ENCODE measurements around the gene FAM43B.
"Not testable (repeated sequence)": the region's sequence is repeated elsewhere in the genome, so short reads cannot be mapped to it uniquely, and the experiment has no call there.

FAM43B gene

GRCh38 chr1:20551945-20552727 is at the start of gene FAM43B:
Gene FAM43B, plus strand, starts transcription at chr1:20552573. Its CDS starts 401 bp downstream, at chr1:20552974.
- peak in 1 of 2 experiments; percentile 19 for DNase-seq

DNA sequence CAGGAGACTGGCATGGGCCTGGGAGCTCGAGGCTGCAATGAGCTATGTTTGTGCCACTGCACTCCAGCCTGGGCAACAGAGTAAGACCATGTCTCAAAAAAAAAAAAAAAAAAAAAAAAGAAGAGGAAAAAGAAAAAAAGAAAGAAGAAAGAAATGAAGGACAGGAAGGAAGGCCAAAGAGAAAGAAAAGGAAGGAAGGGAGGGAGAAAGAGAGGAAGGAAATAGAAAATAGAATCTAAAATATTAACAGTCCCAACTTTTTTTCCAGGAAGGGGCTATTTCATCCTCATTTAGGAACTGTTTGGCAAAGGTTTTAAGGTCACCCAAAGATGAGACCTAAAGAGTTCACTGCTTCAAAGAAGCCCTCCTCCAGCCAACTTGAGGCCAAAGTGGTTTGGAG is 46.9 kb upstream of the FAM43B start:
- no peak for DNase-seq

GRCh38 chr1:20507248-20507563 is 45.2 kb upstream of the FAM43B start:
- DNase-seq = no peak

GRCh38 chr1:20507564-20508410 is 44.6 kb upstream of the FAM43B start, which contains the start of gene MUL1:
Gene MUL1, minus strand, starts transcription at chr1:20508151. Its CDS starts 127 bp downstream, at chr1:20508024.
- DNase-seq = peak; percentile 88 to 91

GRCh38 chr1:20508411-20508771 is 44.0 kb upstream of the FAM43B start:
- DNase-seq = no peak

GRCh38 chr1:20511518-20512428 is 40.6 kb upstream of the FAM43B start:
- no peak for DNase-seq

DNA sequence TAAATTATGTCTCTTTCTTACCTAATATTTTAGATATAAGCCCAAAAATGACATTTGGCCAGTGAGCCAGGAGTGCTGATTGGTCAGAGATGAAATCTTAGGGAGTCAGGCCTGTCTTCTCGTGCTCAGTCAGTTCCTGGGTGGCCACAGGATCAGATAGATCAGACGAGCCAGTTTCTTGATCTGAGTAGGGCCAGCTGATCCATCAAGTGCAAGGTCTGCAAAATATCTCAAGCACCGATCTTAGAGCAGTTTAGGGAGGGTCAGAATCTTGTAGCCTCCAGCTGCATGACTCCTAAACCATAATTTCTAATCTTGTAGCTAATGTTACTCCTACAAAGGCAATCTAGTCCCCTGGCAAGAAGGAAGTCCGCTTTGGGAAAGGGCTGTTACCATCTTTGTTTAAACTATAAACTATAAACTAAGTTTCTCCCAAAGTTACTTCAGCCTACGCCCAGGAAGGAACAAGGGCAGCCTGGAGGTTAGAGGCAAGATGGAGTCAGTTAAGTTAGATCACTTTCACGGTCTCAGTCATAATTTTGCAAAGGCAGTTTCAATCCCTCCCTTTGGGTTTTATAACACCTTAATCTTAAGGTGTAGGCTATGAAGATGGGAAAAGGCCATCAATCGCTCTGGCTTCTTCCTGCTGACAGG is 32.6 kb upstream of the FAM43B start:
- DNase-seq = not testable (repeated sequence)

DNA sequence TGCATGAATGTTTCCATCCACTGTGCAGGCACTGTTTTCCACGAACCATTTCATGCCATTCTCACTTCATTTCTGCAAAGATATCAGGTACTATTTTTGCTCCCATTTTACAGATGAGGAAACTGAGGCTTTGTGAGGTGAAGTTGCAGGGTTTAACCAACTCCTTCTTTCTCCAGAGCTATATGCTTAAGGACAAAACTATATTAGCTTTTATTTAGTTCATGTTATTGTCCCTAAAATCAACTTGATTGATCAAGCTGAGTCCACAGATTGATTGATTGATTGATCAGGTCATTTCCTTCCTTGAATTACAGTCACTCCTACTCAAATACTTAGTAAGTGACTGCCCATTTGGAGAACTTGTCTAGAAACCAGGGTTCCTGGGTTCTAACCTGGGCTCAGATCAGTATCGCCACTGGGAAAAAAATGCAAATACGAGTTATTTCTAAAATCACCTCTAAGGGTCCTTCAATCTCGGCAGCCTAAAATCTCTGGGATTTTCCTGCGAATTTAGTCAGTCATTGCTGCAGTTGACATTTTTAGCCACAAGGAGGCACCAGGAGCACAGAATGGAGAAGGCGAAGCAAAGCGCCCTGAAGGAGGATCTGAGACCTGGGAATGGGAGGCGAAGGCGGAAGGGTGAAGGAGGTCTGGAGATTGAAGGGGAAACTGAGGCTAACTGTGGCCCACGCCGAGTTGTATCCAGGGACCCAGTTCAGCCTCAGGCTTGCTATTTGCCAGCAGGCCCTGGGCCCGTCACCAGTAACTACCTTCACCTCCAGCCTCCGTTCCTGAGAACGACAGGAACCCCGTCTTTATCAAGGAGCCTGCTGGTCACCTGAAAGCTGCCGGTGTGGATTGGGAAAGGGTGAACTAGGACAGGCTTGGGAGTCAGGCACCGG is 30.2 kb upstream of the FAM43B start:
- peak; percentile 55 to 69 for DNase-seq

DNA sequence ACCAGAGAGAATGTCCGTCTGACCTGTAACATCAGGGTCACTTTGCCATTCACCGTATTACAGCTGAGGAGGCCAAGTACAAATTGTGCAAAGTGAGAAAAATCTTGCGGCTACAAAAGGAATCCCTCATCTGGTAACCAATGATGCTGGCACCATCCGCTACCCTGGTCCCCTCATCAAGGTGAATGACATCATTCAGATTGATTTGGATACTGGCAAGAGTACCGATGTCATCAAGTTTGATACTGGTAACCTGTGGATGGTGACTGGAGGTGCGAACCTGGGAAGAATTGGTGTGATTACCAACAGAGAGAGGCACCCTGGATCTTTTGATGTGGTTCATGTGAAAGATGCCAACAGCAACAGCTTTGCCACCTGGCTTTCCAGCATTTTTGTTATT is 26.1 kb upstream of the FAM43B start:
- DNase-seq = no peak

GRCh38 chr1:20528221-20528620 is 24.2 kb upstream of the FAM43B start:
- DNase-seq = no peak

GRCh38 chr1:20530306-20530705 is 22.1 kb upstream of the FAM43B start:
- peak in 1 of 2 experiments; percentile 25 for DNase-seq

DNA sequence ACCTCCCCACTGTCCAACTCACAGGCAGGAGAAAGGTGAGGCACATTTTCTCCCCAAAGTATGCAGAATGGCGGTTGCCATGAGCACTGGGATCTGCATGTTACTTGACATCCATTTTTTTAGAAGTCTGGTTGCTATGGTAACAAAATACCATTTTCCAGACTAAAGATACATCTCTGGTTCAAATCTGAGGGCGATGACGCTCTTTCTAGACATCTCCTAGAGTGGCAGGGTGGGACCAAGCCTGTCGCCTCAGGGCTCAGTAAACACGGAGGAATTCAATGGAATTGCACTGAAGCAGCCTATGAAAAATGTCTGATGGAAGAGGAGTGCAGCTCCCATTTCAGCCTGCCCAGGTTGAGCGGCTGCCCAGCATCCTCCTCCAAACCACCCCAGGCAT is 21.5 kb upstream of the FAM43B start:
- DNase-seq = no peak

GRCh38 chr1:20533635-20534034 is 18.7 kb upstream of the FAM43B start:
- DNase-seq = no peak

- no peak for DNase-seq
Observed at GRCh38 chr1:20534659-20535417, 17.5 kb upstream of the FAM43B start.

GRCh38 chr1:20538227-20538626 is 14.1 kb upstream of the FAM43B start:
- DNase-seq = no peak

GRCh38 chr1:20538760-20539551 is 13.4 kb upstream of the FAM43B start:
- no peak for DNase-seq

GRCh38 chr1:20540281-20540680 is 12.1 kb upstream of the FAM43B start:
- no peak for DNase-seq

- no peak for DNase-seq
Observed at GRCh38 chr1:20546637-20547036, 5.7 kb upstream of the FAM43B start.

GRCh38 chr1:20551161-20551560 is 1.2 kb upstream of the FAM43B start:
- no peak for DNase-seq
